GM10266 (cell line): ENCODE measurements around the gene EML4.
"Not testable (repeated sequence)": the region's sequence is repeated elsewhere in the genome, so short reads cannot be mapped to it uniquely, and the experiment has no call there.

ENCODE experiments used
- DNase-seq: peaks from one replicate; pipeline ENCODE4 v3.0.0; 2012; ENCODE audit errors: extremely low spot score
- TF ChIP-seq, protein P1 (sequence below): IDR thresholded peaks from 2 replicates; pipeline ENCODE4 v1.5.1; 2012; ENCODE audit warnings: mild to moderate bottlenecking, low read depth; ENCODE audit not compliant: control insufficient read depth, insufficient read depth; ENCODE audit errors: missing control alignments

EML4 gene

GRCh38 chr2:42267530-42267929 lies 98.4 kb downstream of the EML4 start:
- TF ChIP-seq, protein P1, sequence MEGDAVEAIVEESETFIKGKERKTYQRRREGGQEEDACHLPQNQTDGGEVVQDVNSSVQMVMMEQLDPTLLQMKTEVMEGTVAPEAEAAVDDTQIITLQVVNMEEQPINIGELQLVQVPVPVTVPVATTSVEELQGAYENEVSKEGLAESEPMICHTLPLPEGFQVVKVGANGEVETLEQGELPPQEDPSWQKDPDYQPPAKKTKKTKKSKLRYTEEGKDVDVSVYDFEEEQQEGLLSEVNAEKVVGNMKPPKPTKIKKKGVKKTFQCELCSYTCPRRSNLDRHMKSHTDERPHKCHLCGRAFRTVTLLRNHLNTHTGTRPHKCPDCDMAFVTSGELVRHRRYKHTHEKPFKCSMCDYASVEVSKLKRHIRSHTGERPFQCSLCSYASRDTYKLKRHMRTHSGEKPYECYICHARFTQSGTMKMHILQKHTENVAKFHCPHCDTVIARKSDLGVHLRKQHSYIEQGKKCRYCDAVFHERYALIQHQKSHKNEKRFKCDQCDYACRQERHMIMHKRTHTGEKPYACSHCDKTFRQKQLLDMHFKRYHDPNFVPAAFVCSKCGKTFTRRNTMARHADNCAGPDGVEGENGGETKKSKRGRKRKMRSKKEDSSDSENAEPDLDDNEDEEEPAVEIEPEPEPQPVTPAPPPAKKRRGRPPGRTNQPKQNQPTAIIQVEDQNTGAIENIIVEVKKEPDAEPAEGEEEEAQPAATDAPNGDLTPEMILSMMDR, result no peak
- no peak for DNase-seq

- TF ChIP-seq, protein P1, result no peak
- DNase-seq, result no peak
Measured at GRCh38 chr2:42268528-42269151, 99.5 kb downstream of the EML4 start.

DNA sequence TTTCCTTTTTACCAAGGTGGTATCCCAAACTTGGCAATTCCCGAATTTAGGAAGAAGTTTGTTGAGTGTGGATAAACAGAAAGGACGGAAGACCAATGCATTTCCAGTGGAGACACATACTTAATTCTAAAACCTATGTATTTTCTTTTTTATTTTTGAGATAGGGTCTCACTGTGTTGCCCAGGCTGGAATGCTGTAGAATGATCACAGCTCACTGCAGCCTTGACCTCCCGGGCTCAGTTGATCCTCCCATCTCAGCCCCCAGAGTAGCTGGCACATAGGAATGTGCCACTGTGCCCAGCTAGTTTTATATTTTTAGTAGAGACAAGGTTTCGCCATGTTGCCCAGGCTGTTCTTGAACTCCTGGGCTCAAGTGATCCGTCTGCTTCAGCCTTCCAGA lies 101.6 kb downstream of the EML4 start:
- TF ChIP-seq, protein P1, result no peak
- no peak for DNase-seq

DNA sequence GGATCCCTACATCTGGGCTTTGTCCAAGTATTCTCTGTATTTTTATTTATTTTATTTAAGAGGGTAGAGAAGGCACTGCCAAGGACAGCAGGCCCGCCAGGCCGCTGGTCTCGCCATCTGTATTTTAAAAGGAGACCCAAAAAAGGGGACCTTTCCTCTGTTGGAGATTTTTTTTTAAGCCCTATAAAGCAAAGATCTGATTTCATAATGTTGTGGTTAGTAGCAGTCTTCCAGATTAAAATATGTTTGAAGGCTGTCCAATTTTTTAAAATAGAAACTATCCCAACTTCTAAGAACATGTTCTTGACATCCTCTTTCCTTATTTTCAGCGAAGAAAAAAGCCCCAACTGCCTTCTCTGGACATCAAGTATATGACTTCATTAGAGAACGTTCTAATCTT lies 102.1 kb downstream of the EML4 start:
- DNase-seq, result not testable (repeated sequence)

DNA sequence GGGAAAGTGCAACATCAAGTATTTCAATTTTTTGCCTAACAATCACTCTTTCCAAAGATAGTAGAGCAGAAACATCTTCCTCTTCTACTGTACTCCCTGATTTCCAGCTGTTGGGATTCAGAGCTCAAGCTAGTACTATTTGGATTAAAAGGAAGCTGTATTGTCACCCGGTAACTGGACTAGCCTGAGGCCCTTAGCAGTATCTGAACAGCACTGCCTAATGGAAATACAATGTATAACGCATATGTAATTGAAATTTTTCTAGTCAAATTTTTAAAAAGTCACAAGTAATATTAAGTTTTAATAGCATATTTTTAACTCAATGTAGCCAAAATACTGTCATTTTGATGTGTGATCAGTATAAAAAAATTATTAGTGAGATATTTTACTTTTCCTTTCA lies 105.7 kb downstream of the EML4 start:
- no peak for DNase-seq
- TF ChIP-seq, protein P1, result no peak

DNA sequence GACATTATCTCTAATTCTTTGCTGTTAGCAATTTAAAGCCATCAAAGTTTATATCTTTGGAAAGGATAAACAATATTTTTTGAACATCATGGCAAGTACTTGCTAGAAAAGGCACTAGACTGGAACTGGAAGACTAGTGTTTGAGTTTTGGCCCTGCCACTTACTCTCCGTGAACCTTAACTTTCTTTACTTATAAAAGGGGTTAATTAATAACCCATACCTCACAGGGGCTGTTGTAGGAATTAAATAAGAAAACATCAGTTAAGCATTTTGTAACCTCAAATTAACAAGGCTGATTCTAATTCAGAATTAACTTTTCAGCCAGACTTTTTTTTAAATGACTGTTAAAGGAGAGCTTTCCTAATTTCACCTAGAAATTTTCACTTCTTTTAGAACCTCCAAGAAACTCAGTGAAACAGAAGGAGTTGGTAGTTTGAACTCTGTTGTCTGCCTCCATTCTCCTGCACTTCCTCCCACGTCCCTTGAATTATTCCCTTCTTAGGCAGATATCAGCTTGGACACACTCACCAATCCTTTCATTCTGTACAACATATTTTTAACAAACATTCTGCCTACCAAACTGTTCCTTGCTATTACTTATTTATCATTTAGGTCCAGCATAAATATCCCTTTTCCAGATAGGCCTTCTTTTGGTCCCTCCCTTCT lies 112.4 kb downstream of the EML4 start:
- DNase-seq, result no peak
- TF ChIP-seq, protein P1, result no peak

DNA sequence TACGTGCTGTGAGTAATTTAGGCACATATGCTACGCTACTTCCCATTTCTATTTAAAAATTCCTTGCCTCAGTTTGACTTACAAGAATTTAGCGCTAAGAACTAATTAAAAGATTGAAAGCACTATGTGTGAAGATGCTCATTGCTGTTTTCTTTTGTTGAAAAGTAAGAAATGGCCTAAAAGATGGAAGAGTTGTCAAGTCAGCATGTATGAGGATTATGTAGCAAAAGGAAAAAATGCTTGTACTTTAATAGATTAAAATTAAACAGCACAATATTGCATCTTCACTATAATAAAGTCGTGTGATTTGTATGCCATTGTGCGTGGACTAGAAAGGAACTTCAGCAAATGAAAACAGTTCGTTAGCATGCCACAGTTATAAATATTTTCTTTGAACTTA lies 114.9 kb downstream of the EML4 start:
- DNase-seq, result no peak
- TF ChIP-seq, protein P1, result no peak
